GM12878 (cell line): ENCODE measurements around the gene SLC17A2. TPM values are rescaled to one million over a fixed set of nuclear protein-coding genes. Genes with fewer than 3 reads are reported as not detected.

ENCODE experiments used
- ATAC-seq: fragments of 200-7000 bp; cut with Tn5 transposase; 3 replicates; pipeline ENCODE4 v1.9.1; 2020; ENCODE audit warnings: mild to moderate bottlenecking, moderate library complexity
- BruUV-seq: library from RNA; stranded (reverse); fragments of 400-500 nt; replicated peaks from 2 replicates; lab custom pipeline; 2021; lab: Mats Ljungman, UMichigan
- CTCF ChIA-PET: fragments of 300-600 bp; sonication (Branson Sonifier 250); formaldehyde crosslinking; extraction: SDS; loops from one replicate; lab custom pipeline; 2021; ENCODE audit warnings: inconsistent platforms; lab: Yijun Ruan, JAX
- POLR2A ChIA-PET: fragments of 350-600 bp; formaldehyde crosslinking; extraction: SDS; loops from one replicate; lab custom pipeline; 2021; ENCODE audit warnings: inconsistent platforms; lab: Charles Lee
- RAD21 ChIA-PET: fragments of 300-600 bp; sonication (Branson Sonifier 250); formaldehyde crosslinking; loops from one replicate; lab custom pipeline; 2023; ENCODE audit warnings: antibody characterized with exemption; ENCODE audit not compliant: unreplicated experiment; lab: Charles Lee
- SMC1A ChIA-PET: fragments of 300-600 bp; sonication (Branson Sonifier 250); formaldehyde crosslinking; loops from one replicate; lab custom pipeline; 2023; ENCODE audit not compliant: unreplicated experiment, uncharacterized antibody; lab: Charles Lee
- DNase-seq: peaks from one replicate; pipeline ENCODE4 v3.0.0-alpha.2; 2011; ENCODE audit warnings: low read depth, low spot score
- FAIRE-seq: peaks from 3 replicates; lab custom pipeline; 2011; peaks lifted over from hg19 to GRCh38; lab: Jason Lieb, UNC
- H2AFZ ChIP-seq: 2 replicates; pipeline ENCODE4 v1.6.0; 2011; ENCODE audit warnings: low read depth, low read length, control low read depth; ENCODE audit not compliant: control insufficient read depth
- H3K27ac ChIP-seq: 2 replicates; pipeline ENCODE4 v1.5.1; 2011; ENCODE audit warnings: control low read depth; ENCODE audit not compliant: control insufficient read depth, insufficient read depth
- H3K27me3 ChIP-seq, 2 experiments: replicated peaks in 1 of 2; 2 replicates each; pipeline versions ENCODE4 v1.6.0 to v1.6.1; 2011; ENCODE audit warnings: low read length in 1 of 2; ENCODE audit not compliant: control insufficient read depth in 2 of 2, insufficient read depth in 2 of 2
- H3K36me3 ChIP-seq, 2 experiments: 2 replicates each; pipeline ENCODE4 v1.5.1; 2011; ENCODE audit warnings: low read length in 1 of 2; ENCODE audit not compliant: control insufficient read depth in 2 of 2, insufficient read depth in 2 of 2
- H3K4me1 ChIP-seq: 2 replicates; pipeline ENCODE4 v1.6.1; 2011; ENCODE audit warnings: mild to moderate bottlenecking, low read length, moderate library complexity, mixed read lengths; ENCODE audit not compliant: control insufficient read depth, insufficient read depth
- H3K4me2 ChIP-seq: 2 replicates; pipeline ENCODE4 v1.6.0; 2011; ENCODE audit warnings: control low read depth; ENCODE audit not compliant: control insufficient read depth, insufficient read depth
- H3K4me3 ChIP-seq: fragments of 200-600 bp; sonication (generic); 2 replicates; pipeline ENCODE4 v1.5.1; 2016
- H3K79me2 ChIP-seq: 2 replicates; pipeline ENCODE4 v1.6.0; 2011; ENCODE audit warnings: low read length; ENCODE audit not compliant: control insufficient read depth, insufficient read depth
- H3K9ac ChIP-seq: 2 replicates; pipeline ENCODE4 v1.8.0; 2011; ENCODE audit warnings: low read length, control low read depth, mixed read lengths; ENCODE audit not compliant: control insufficient read depth, insufficient read depth
- H3K9me3 ChIP-seq: replicated peaks from 3 replicates; pipeline ENCODE4 v1.5.1; 2011; ENCODE audit warnings: mild to moderate bottlenecking, low read length; ENCODE audit not compliant: control insufficient read depth, insufficient read depth
- H4K20me1 ChIP-seq: 2 replicates; pipeline ENCODE4 v1.6.0; 2011; ENCODE audit not compliant: control insufficient read depth, insufficient read depth
- ATF2 ChIP-seq: IDR thresholded peaks from 2 replicates; pipeline ENCODE4 v1.6.1; 2012; ENCODE audit warnings: low read length, inconsistent platforms
- ATF7 ChIP-seq: fragments of 450-650 bp; IDR thresholded peaks from 2 replicates; pipeline ENCODE4 v1.6.1; 2016; ENCODE audit warnings: low read depth, mild to moderate bottlenecking
- CHD2 ChIP-seq: IDR thresholded peaks from 2 replicates; pipeline ENCODE4 v1.6.1; 2011; ENCODE audit warnings: low read depth, low read length, improper control_type of control experiment, borderline replicate concordance
- E2F8 ChIP-seq: fragments of 450-650 bp; IDR thresholded peaks from 2 replicates; pipeline ENCODE4 v1.6.1; 2018; ENCODE audit warnings: mild to moderate bottlenecking, low read depth, moderate library complexity; ENCODE audit not compliant: partially characterized antibody
- IRF3 ChIP-seq: fragments of 450-650 bp; IDR thresholded peaks from 2 replicates; pipeline ENCODE4 v1.6.1; 2014; ENCODE audit warnings: mild to moderate bottlenecking
- JUND ChIP-seq: IDR thresholded peaks from 2 replicates; pipeline ENCODE4 v1.6.1; 2012; ENCODE audit warnings: low read depth, mild to moderate bottlenecking, low read length, improper control_type of control experiment, moderate library complexity
- KAT2A ChIP-seq: conservative IDR thresholded peaks from 2 replicates; pipeline ENCODE4 v1.6.1; 2011; ENCODE audit warnings: low read depth, low read length; ENCODE audit not compliant: control insufficient read depth
- NFYB ChIP-seq: IDR thresholded peaks from 2 replicates; pipeline ENCODE4 v1.6.1; 2011; ENCODE audit warnings: low read depth, mild to moderate bottlenecking, low read length, improper control_type of control experiment, moderate library complexity; ENCODE audit not compliant: insufficient read depth
- PBX3 ChIP-seq: IDR thresholded peaks from 2 replicates; pipeline ENCODE4 v1.6.1; 2011; ENCODE audit warnings: mild to moderate bottlenecking, low read depth, low read length, moderate library complexity; ENCODE audit not compliant: insufficient replicate concordance
- POU2F2 ChIP-seq: IDR thresholded peaks from 3 replicates; pipeline ENCODE4 v1.6.1; 2011; ENCODE audit warnings: low read depth, mild to moderate bottlenecking, low read length, borderline replicate concordance
- RAD21 ChIP-seq: IDR thresholded peaks from 2 replicates; pipeline ENCODE4 v1.6.1; 2011; ENCODE audit warnings: mild to moderate bottlenecking, low read depth, low read length, moderate library complexity; ENCODE audit not compliant: insufficient read depth
- RBBP5 ChIP-seq: fragments of 200-600 bp; sonication (generic); conservative IDR thresholded peaks from 2 replicates; pipeline ENCODE4 v1.6.1; 2016
- STAT3 ChIP-seq: IDR thresholded peaks from 2 replicates; pipeline ENCODE4 v1.6.1; 2011; ENCODE audit warnings: low read depth, low read length, improper control_type of control experiment
- TCF12 ChIP-seq: IDR thresholded peaks from 2 replicates; pipeline ENCODE4 v1.6.1; 2011; ENCODE audit warnings: low read depth, mild to moderate bottlenecking, low read length
- USF1 ChIP-seq: IDR thresholded peaks from 2 replicates; pipeline ENCODE4 v1.6.1; 2011; ENCODE audit warnings: borderline replicate concordance, low read depth, mild to moderate bottlenecking, moderate library complexity, mixed read lengths, low read length; ENCODE audit not compliant: insufficient read depth; ENCODE audit errors: extremely low read length
- ZNF622 ChIP-seq: fragments of 450-650 bp; IDR thresholded peaks from 2 replicates; pipeline ENCODE4 v1.6.1; 2017; ENCODE audit warnings: mild to moderate bottlenecking, inconsistent platforms
- WGBS: methylation state at CpG from one replicate; pipeline ENCODE4 v1.1.6; 2016; ENCODE audit warnings: low lambda C conversion rate; ENCODE audit not compliant: insufficient replicate concordance, insufficient coverage; ENCODE audit errors: missing lambda C conversion rate; 5-methylcytosine and 5-hydroxymethylcytosine counted together
- in situ Hi-C: fragments of 300-500 bp; cut with MboI; formaldehyde crosslinking; loops from 9 replicates; pipeline ENCODE4 v1.14.3; 2018; ENCODE audit warnings: mixed read lengths
- intact Hi-C: fragments of 100-400 bp; cut with micrococcal nuclease; formaldehyde crosslinking; loops from one replicate; pipeline ENCODE4 v1.14.2; 2022; ENCODE audit not compliant: unreplicated experiment
- polyA plus RNA-seq, 11 experiments: library from polyadenylated mRNA; depleted of rRNA in 4 of 11; unstranded in 6 of 11; stranded (reverse) in 5 of 11; fragments of >200 nt; fragmentation: Nextera tagmentation in 4 of 11; fragmentation: Illumina TruSeq in 1 of 11; extraction: Ambion mirVana in 4 of 11; extraction: Trizol in 1 of 11; gene quantifications; 1 replicate in 1 of 11; 2 replicates in 10 of 11; pipeline versions ENCODE4 v1.2.1 to v1.2.3, GENCODE V29; 2011 to 2016; ENCODE audit warnings: inconsistent platforms in 2 of 11, missing spikeins in 2 of 11, low read depth in 1 of 11
- total RNA-seq, 4 experiments: library from RNA; depleted of rRNA in 3 of 4; stranded (reverse); fragments of >200 nt in 3 of 4; fragmentation: Illumina TruSeq in 1 of 4; extraction: Trizol in 1 of 4; gene quantifications; 2 replicates each; pipeline versions ENCODE4 v1.2.1 to v1.2.3, GENCODE V29; 2013 to 2021

SLC17A2 gene
- total and polyA plus RNA-seq, 10 of the 15 experiments (the other 5 are each of a cell fraction or from before 2014, with no cell fraction given), result not detected

- Histone ChIP-seq H3K4me2 (no peak overlapping the region), H3K4me1 (no peaks in the 10 kb centered on the region)
- SMC1A ChIA-PET, result no interaction called here
- TF ChIP-seq E2F8 (no peak), CHD2 (no peak), IRF3 (no peak), RAD21 (no peak), JUND (no peak), ATF7 (no peak), POU2F2 (no peak), NFYB (no peak), TCF12 (no peak), STAT3 (no peak), KAT2A (no peak), RBBP5 (no peak), ATF2 (no peak), USF1 (no peak), PBX3 (no peak), ZNF622 (no peak)
- TF ChIP-seq, all 136 proteins: peak for 0
- ChIA-PET CTCF (no interaction called here), POLR2A (no interaction called here), RAD21 (no interaction called here)
- H3K36me3 ChIP-seq, result no peaks in the 10 kb centered on the region
- no peaks in the 10 kb centered on the region for H3K9me3 ChIP-seq
- no peaks in the 10 kb centered on the region for H3K79me2 ChIP-seq
- DNase-seq, result no peak
- no peak overlapping the region for H3K27ac ChIP-seq
- H4K20me1 ChIP-seq, result no peaks in the 10 kb centered on the region
- WGBS, result 42% methylated on average over 3 of the region's 3 CpGs
- in situ Hi-C loops, result loop anchor here (25.0 kb wide), 1 partner anchor 673 kb away; no protein-coding TSS in a partner anchor
- no peak for ATAC-seq
- no TSS peak for BruUV-seq
- no peak overlapping the region for H3K4me3 ChIP-seq
- no peak overlapping the region for H2AFZ ChIP-seq
- no peak for FAIRE-seq
- intact Hi-C loops, result no loop called here
- no peak overlapping the region for H3K9ac ChIP-seq
- no peaks in the 10 kb centered on the region; a peak in 3 of 4 replicates for H3K27me3 ChIP-seq
Observed at GRCh38 chr6:25934735-25935313, 4.3 kb upstream of the SLC17A2 start.
